Vagina (tissue), 2 donors: Measurements from ENCODE around the gene GUCD1.

ENCODE experiments used
- CTCF ChIP-seq, 3 experiments: fragments of 450-650 bp in 2 of 3; fragments of 200-600 bp in 1 of 3; sonication (generic) in 1 of 3; IDR thresholded peaks; one replicate each; pipeline ENCODE4 v1.5.1; 2017 to 2019; ENCODE audit warnings: antibody characterized with exemption in 3 of 3, mild to moderate bottlenecking in 2 of 3, moderate library complexity in 2 of 3
- POLR2A ChIP-seq, 2 donors: fragments of 450-650 bp; IDR thresholded peaks; one replicate each; pipeline ENCODE4 v1.6.1; 2017; ENCODE audit warnings: antibody characterized with exemption in 2 of 2, mild to moderate bottlenecking in 2 of 2, moderate library complexity in 2 of 2
- POLR2AphosphoS5 ChIP-seq, 2 donors: sonication (generic); formaldehyde crosslinking; IDR thresholded peaks; one replicate each; pipeline ENCODE4 v1.9.0; 2017; ENCODE audit warnings: antibody characterized with exemption in 2 of 2, mild to moderate bottlenecking in 2 of 2, low read depth in 1 of 2; ENCODE audit not compliant: insufficient read depth in 1 of 2

GRCh38 chr22:24594569-24595120 is 39.7 kb upstream of the GUCD1 start:
- TF ChIP-seq POLR2A (IDR thresholded peaks at IDR 0.05), result no peak
- no peak for TF ChIP-seq CTCF (IDR thresholded peaks at IDR 0.05)
- no peak for TF ChIP-seq POLR2AphosphoS5 (IDR thresholded peaks at IDR 0.05; ENCODE audit: insufficient read depth in 1 of 2, low read depth in 1 of 2)
